Lower lobe of right lung (tissue), 2 donors: ENCODE results near the gene MSI2. TPM values are rescaled to one million over a fixed set of nuclear protein-coding genes. Genes with fewer than 3 reads are reported as not detected.

Experiments used
- ATAC-seq, 2 donors: fragments of 200-7000 bp; cut with Tn5 transposase; one replicate each; pipeline ENCODE4 v1.9.1; 2020 to 2022; ENCODE audit warnings: mild to moderate bottlenecking in 2 of 2, moderate library complexity in 2 of 2
- DNase-seq: peaks from one replicate; pipeline ENCODE4 v3.0.0-alpha.2; 2020
- H3K27ac ChIP-seq: fragments of 200-600 bp; one replicate; pipeline ENCODE4 v1.8.0; 2022
- H3K27me3 ChIP-seq: fragments of 200-600 bp; one replicate; pipeline ENCODE4 v1.8.0; 2022; ENCODE audit warnings: low read depth
- H3K36me3 ChIP-seq: fragments of 200-600 bp; one replicate; pipeline ENCODE4 v1.8.0; 2022; ENCODE audit warnings: mild to moderate bottlenecking
- H3K4me1 ChIP-seq: fragments of 200-600 bp; one replicate; pipeline ENCODE4 v1.8.0; 2022
- H3K4me3 ChIP-seq: fragments of 200-600 bp; one replicate; pipeline ENCODE4 v1.8.0; 2022; ENCODE audit warnings: mild to moderate bottlenecking
- H3K9me3 ChIP-seq: fragments of 200-600 bp; one replicate; pipeline ENCODE4 v1.8.0; 2022
- CTCF ChIP-seq: fragments of 200-600 bp; IDR thresholded peaks from one replicate; pipeline ENCODE4 v1.8.0; 2022; ENCODE audit warnings: antibody characterized with exemption, mild to moderate bottlenecking
- intact Hi-C: fragments of 100-400 bp; cut with DNase I; formaldehyde crosslinking; loops from one replicate; pipeline ENCODE4 v1.11.0; 2022
- total RNA-seq: library from RNA; stranded (reverse); fragmentation: NEBNext Ultra II Directional; extraction: Animal tissue kit (Norgen Biotek cat#: 25700); gene quantifications from one replicate; pipeline ENCODE4 v1.2.1, GENCODE V29; 2021
- donor health status: DM: no; HTN: yes; CAD: no; lungs with severe emphysema.

Gene MSI2
- total RNA-seq, 1 donor from 2014 or later: 43.9 TPM

- no peaks in the 10 kb centered on the region for H3K4me1 ChIP-seq
- no peak for DNase-seq
- H3K27me3 ChIP-seq: no peaks in the 10 kb centered on the region
- no peak overlapping the region for H3K4me3 ChIP-seq
- no peak for ATAC-seq
- intact Hi-C loops: no loop called here
- no peak for TF ChIP-seq CTCF
- H3K36me3 ChIP-seq: peaks cover 5% of the 10 kb centered on the region
- no peaks in the 10 kb centered on the region for H3K9me3 ChIP-seq
- no peak overlapping the region for H3K27ac ChIP-seq
Measured at GRCh38 chr17:57289613-57290012, 33.3 kb downstream of the MSI2 start.

GRCh38 chr17:57290981-57291380 is 34.7 kb downstream of the MSI2 start:
- H3K27ac ChIP-seq: no peak overlapping the region
- no peaks in the 10 kb centered on the region for H3K27me3 ChIP-seq
- no peak for TF ChIP-seq CTCF
- no peak for DNase-seq
- no peak for ATAC-seq
- H3K9me3 ChIP-seq: no peaks in the 10 kb centered on the region
- no peak overlapping the region for H3K4me3 ChIP-seq
- peaks cover 5% of the 10 kb centered on the region for H3K36me3 ChIP-seq
- intact Hi-C loops: no loop called here
- H3K4me1 ChIP-seq: no peaks in the 10 kb centered on the region

- DNase-seq (no peak), ATAC-seq (no peak)
- H3K4me1 ChIP-seq: no peaks in the 10 kb centered on the region
- no peak overlapping the region for H3K27ac ChIP-seq
- H3K9me3 ChIP-seq: no peaks in the 10 kb centered on the region
- H3K4me3 ChIP-seq: no peak overlapping the region
- intact Hi-C loops: no loop called here
- no peaks in the 10 kb centered on the region for H3K27me3 ChIP-seq
- no peak for TF ChIP-seq CTCF
- H3K36me3 ChIP-seq: no peaks in the 10 kb centered on the region
Measured at GRCh38 chr17:57292091-57292490, 35.8 kb downstream of the MSI2 start.

GRCh38 chr17:57293077-57293476 is 36.8 kb downstream of the MSI2 start:
- Histone ChIP-seq H3K9me3 (no peaks in the 10 kb centered on the region), H3K27ac (no peak overlapping the region), H3K4me3 (no peak overlapping the region), H3K36me3 (no peaks in the 10 kb centered on the region), H3K4me1 (no peaks in the 10 kb centered on the region), H3K27me3 (no peaks in the 10 kb centered on the region)
- DNase-seq: no peak
- no peak for ATAC-seq
- intact Hi-C loops: no loop called here
- TF ChIP-seq CTCF: no peak

GRCh38 chr17:57294101-57294500 is 37.8 kb downstream of the MSI2 start:
- intact Hi-C loops: no loop called here
- no peak for ATAC-seq
- H3K4me3 ChIP-seq: no peak overlapping the region
- no peaks in the 10 kb centered on the region for H3K36me3 ChIP-seq
- H3K4me1 ChIP-seq: no peaks in the 10 kb centered on the region
- no peaks in the 10 kb centered on the region for H3K9me3 ChIP-seq
- H3K27ac ChIP-seq: no peak overlapping the region
- H3K27me3 ChIP-seq: no peaks in the 10 kb centered on the region
- no peak for DNase-seq
- no peak for TF ChIP-seq CTCF
